Keratinocyte (primary cell): Measurements from ENCODE around the gene RPP25L.

Experiments used
- EZH2 ChIP-seq: IDR thresholded peaks from one replicate; pipeline ENCODE4 v1.6.1; 2012; ENCODE audit warnings: inconsistent platforms, mild to moderate bottlenecking, low read length, moderate library complexity
- TF ChIP-seq, protein P1 (sequence below), 3 experiments: IDR thresholded peaks in 1 of 3; conservative IDR thresholded peaks in 1 of 3; optimal IDR thresholded peaks in 1 of 3; 2 replicates in 2 of 3; 3 replicates in 1 of 3; pipeline versions ENCODE3 to v1.5.1; 2011; ENCODE audit warnings: low read length in 3 of 3, mild to moderate bottlenecking in 3 of 3, moderate library complexity in 2 of 3, control low read depth in 1 of 3, inconsistent platforms in 1 of 3; ENCODE audit not compliant: insufficient read depth in 2 of 3; ENCODE audit errors: extremely low read depth in 1 of 3

DNA sequence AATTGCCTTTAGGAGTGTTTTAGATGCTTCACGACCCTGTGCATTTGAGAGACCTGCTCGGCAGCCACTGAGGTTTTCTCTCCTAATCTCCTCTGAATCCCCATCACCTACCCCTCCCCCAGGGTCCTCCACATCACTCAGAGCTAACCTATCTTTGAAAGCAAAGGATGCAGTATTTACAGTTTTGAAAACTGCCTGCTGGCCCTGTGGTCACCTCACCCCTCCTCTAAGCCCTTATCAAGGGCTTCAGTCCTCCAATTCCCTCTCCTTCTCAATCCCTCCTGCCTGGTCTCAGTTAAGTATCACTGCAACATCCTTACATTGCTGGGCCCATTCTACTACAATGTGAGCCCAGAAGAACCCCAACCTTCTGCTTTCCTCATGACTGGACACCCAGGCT is 4.6 kb downstream of the RPP25L start:
- no peak for TF ChIP-seq EZH2
- TF ChIP-seq, protein P1, sequence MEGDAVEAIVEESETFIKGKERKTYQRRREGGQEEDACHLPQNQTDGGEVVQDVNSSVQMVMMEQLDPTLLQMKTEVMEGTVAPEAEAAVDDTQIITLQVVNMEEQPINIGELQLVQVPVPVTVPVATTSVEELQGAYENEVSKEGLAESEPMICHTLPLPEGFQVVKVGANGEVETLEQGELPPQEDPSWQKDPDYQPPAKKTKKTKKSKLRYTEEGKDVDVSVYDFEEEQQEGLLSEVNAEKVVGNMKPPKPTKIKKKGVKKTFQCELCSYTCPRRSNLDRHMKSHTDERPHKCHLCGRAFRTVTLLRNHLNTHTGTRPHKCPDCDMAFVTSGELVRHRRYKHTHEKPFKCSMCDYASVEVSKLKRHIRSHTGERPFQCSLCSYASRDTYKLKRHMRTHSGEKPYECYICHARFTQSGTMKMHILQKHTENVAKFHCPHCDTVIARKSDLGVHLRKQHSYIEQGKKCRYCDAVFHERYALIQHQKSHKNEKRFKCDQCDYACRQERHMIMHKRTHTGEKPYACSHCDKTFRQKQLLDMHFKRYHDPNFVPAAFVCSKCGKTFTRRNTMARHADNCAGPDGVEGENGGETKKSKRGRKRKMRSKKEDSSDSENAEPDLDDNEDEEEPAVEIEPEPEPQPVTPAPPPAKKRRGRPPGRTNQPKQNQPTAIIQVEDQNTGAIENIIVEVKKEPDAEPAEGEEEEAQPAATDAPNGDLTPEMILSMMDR (optimal IDR thresholded peaks at IDR 0.05 in 1 of 3, IDR thresholded peaks at IDR 0.05 in 1 of 3, conservative IDR thresholded peaks at IDR 0.05 in 1 of 3; ENCODE audit: extremely low read depth in 1 of 3, insufficient read depth in 2 of 3, low read length in 3 of 3): no peak
